ENCODE measurements around the gene LYSMD1.

LYSMD1 gene

DNA sequence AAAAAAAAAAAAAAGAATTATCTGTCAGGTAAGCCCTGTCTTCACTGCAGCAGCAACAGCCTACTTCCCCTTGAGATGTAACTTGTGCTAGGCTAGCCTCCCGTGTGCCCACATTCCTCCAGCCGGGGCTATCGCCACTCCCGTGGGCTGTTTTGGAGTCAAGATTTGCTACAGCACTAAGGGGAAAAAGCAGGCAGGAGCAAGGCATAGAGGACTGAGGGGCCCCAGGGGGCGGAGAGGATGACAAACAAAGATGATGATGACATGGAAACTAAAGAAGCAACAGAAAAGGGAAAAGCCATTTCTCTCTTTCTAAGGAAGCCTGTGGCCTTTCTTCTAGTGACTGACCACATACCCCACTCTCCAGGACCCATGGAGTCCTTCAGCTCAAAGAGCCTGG lies 7.4 kb downstream of the LYSMD1 start:
- DNase-seq (ENCODE audit: insufficient read length, low spot score) (no peak), FAIRE-seq (no peak)
- TF ChIP-seq, protein P1, sequence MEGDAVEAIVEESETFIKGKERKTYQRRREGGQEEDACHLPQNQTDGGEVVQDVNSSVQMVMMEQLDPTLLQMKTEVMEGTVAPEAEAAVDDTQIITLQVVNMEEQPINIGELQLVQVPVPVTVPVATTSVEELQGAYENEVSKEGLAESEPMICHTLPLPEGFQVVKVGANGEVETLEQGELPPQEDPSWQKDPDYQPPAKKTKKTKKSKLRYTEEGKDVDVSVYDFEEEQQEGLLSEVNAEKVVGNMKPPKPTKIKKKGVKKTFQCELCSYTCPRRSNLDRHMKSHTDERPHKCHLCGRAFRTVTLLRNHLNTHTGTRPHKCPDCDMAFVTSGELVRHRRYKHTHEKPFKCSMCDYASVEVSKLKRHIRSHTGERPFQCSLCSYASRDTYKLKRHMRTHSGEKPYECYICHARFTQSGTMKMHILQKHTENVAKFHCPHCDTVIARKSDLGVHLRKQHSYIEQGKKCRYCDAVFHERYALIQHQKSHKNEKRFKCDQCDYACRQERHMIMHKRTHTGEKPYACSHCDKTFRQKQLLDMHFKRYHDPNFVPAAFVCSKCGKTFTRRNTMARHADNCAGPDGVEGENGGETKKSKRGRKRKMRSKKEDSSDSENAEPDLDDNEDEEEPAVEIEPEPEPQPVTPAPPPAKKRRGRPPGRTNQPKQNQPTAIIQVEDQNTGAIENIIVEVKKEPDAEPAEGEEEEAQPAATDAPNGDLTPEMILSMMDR (IDR thresholded peaks at IDR 0.05; ENCODE audit: insufficient read depth, missing control alignments): no peak

DNA sequence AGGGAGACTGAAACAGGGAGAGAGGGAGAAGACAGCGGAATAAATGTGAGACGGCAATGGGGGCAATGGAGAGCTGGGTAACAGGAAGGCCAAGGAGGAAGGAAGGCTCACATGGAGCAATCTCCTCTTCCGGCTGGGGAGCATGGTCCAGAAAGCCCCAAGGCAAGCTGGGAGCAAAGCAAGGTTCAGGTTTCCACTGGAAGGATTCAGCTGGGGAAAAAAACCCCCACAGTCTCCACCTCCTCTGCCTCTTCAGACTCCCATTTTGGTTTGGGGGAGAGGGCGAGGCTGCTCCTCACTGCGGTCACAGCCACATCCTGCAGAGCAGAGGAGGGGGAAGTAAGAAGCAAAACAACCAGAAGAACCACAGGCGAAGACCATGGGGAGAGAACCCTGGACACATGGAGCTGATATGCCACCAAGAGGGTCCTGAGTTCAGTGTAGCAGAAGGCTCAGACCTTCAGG lies 8.6 kb downstream of the LYSMD1 start:
- FAIRE-seq (no peak), DNase-seq (ENCODE audit: insufficient read length, low spot score) (no peak)
- TF ChIP-seq, protein P1 (IDR thresholded peaks at IDR 0.05; ENCODE audit: insufficient read depth, missing control alignments): no peak

DNA sequence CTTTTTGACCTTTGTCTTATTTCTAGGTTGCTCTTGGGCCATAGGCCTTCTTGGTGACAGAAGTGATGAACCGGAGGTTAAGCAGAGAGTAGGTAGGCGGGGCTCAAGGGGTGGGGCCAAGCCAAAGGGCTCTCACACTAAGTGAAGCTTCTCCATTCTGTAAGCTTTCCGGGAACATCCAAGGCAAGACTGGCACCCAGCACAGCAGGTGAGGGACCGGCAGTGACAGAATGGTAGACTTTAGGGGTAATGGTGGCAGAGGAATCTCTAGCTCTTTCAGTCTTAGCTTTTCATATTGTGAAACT lies 9.2 kb downstream of the LYSMD1 start, which contains the start of gene TNFAIP8L2:
Gene TNFAIP8L2, plus strand, starts transcription at position 135 of the 305 bp plus-strand sequence. CDS start 2,049 bp downstream, outside the sequence.
- TF ChIP-seq, protein P1 (IDR thresholded peaks at IDR 0.05; ENCODE audit: insufficient read depth, missing control alignments): no peak
- DNase-seq (ENCODE audit: insufficient read length, low spot score): no peak
- FAIRE-seq: no peak

DNA sequence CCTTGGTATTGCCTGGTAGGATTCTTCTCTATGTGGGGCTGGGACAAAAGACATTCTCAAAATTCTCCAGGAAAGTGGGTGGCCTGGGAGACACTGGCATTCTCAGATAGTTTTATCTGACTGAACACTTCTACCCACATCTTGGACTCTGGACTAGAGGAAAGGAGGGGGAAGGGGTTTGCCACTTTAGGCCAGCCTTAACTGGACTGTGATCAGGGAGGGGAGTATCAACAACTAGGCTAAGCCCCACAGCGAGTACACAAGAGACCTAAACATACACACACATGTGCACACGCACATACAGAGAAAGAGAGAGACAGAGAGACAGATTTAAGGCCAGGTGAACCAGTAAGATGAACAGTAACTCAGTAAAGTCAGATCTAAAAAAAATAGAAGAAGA lies 18.0 kb downstream of the LYSMD1 start:
- FAIRE-seq (no peak), DNase-seq (ENCODE audit: insufficient read length, low spot score) (no peak)
- TF ChIP-seq, protein P1 (IDR thresholded peaks at IDR 0.05; ENCODE audit: insufficient read depth, missing control alignments): no peak

DNA sequence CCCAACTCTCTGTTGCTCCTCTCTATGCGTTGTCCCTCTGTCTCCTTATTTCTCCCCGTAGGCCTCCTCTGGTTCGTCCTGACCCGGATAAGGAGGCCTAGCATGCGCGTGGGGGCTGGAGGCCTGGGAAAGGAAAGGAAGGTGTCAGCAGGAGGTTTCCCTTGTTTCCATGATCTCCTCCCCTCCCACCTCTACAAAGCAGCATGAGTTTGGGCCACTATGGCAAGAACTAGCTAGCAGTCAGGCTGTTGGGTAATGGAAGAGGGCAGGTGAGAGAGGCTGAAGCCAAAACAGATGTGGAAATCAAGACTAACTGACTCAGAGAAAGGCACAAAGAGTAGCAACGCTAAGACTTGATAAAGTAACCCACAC lies 18.6 kb downstream of the LYSMD1 start:
- TF ChIP-seq, protein P1 (IDR thresholded peaks at IDR 0.05; ENCODE audit: insufficient read depth, missing control alignments): no peak
- FAIRE-seq (no peak), DNase-seq (ENCODE audit: insufficient read length, low spot score) (no peak)

DNA sequence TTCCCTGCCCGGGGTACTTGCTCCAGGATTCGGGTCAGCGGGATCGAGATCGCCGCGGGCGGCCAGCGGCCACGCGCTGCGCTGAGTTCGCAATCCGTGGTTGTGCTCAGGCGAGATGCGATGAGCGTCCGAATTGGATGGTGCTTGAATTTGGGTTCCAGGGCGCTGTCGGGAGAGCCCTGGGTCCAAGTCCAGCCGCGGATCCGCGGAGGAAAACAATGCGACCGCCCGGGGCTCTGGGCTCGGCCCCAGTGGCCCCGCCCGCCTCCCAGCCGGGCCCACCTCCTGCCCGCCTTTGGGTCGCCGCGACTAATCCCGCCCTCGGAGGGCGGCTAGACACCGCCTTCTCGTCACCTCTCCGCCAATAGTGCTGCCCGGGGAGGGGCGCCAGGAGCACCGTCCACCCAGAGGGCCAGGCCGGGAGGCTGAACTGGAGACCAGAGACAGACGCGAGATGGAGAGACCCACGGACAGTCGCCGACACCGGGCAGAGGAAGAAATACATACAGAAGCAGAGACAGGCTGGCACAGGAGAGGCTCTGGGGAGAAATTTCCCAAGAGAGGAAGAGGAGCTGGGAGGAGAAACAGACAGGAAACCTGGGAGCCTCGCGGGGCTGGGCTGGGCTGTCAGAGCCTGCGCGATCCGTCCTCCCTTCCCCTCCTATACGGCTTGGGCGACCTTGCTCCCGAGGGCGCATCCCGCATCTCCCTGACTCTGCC lies 19.1 kb downstream of the LYSMD1 start, which contains the start of gene SEMA6C:
Gene SEMA6C, minus strand, starts transcription at position 220 of the 720 bp plus-strand sequence. CDS start 4,010 bp downstream, outside the sequence.
- TF ChIP-seq, protein P1 (IDR thresholded peaks at IDR 0.05; ENCODE audit: insufficient read depth, missing control alignments): no peak
- peak; percentile 90 for DNase-seq (ENCODE audit: insufficient read length, low spot score)
- FAIRE-seq: no peak

DNA sequence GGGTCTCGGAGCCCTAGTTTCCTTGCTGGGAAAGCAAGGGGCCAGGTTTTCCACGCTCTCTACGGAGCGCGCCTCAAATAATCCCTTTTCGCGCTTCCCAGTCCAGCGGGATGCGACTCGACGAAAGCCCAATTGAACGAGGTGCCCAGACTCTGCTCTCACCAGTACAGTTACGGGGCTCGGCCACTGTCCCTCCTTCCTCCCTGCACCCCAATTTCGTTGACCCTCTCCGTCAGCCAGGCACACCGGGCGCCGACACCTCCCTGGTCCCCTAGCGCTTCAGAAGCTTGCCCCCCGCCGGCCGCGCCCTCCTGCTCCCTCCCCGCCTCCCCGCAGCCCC lies 19.7 kb downstream of the LYSMD1 start:
- TF ChIP-seq, protein P1 (IDR thresholded peaks at IDR 0.05; ENCODE audit: insufficient read depth, missing control alignments): no peak
- FAIRE-seq: no peak
- no peak for DNase-seq (ENCODE audit: insufficient read length, low spot score)

Measured in D721Med (cell line).